ENCODE results near the gene ZNF322.

Gene ZNF322

DNA sequence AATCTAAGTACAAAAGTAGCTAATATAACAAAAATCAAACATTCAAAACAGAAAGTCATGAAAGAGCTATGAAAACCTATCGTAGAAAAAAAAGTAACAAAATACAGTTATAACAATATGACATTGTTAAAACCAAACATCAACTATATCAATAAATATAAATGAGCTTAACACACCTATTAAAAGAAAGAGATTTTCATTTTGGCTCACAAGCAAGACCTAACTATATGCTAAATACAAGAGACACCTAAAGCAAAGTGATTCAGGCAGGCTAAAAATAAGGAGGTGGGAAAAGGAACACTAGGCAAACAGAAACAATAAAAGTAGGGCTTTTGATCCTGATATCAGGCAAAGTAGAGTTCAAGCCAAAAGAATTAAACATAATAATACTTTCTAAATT lies 13.5 kb downstream of the ZNF322 start:
- Mint-ChIP-seq H3K27me3 (no peaks in the 10 kb centered on the region), H3K27ac (no peak overlapping the region), H3K36me3 (peaks cover 60% of the 10 kb centered on the region), H3K4me1 (no peaks in the 10 kb centered on the region), H3K9me3 (peaks cover 49% of the 10 kb centered on the region), H3K4me3 (no peak overlapping the region)
- DNase-seq = no peak
- CTCF ChIA-PET = no interaction called here

- CTCF ChIA-PET = no interaction called here
- H3K27ac Mint-ChIP-seq = no peak overlapping the region
- no peaks in the 10 kb centered on the region for H3K27me3 Mint-ChIP-seq
- peaks cover 60% of the 10 kb centered on the region for H3K36me3 Mint-ChIP-seq
- no peak overlapping the region for H3K4me3 Mint-ChIP-seq
- H3K9me3 Mint-ChIP-seq = peaks cover 58% of the 10 kb centered on the region
- no peaks in the 10 kb centered on the region for H3K4me1 Mint-ChIP-seq
- DNase-seq = no peak
Measured at GRCh38 chr6:26640806-26641205, 18.7 kb downstream of the ZNF322 start.

- Mint-ChIP-seq H3K9me3 (peaks cover 9% of the 10 kb centered on the region), H3K27me3 (no peaks in the 10 kb centered on the region)
- CTCF ChIA-PET = no interaction called here
Measured at GRCh38 chr6:26629359-26629758, 30.2 kb downstream of the ZNF322 start.

GRCh38 chr6:26627843-26628242 lies 31.7 kb downstream of the ZNF322 start:
- Mint-ChIP-seq H3K9me3 (peaks cover 8% of the 10 kb centered on the region), H3K4me3 (no peak overlapping the region), H3K4me1 (no peaks in the 10 kb centered on the region), H3K36me3 (no peaks in the 10 kb centered on the region), H3K27me3 (peaks cover 4% of the 10 kb centered on the region), H3K27ac (no peak overlapping the region)
- CTCF ChIA-PET = no interaction called here
- DNase-seq = no peak

More at GRCh38 chr6:26629359-26629758, 30.2 kb downstream of the ZNF322 start:
- Mint-ChIP-seq H3K27ac (no peak overlapping the region), H3K4me3 (no peak overlapping the region), H3K36me3 (peaks cover 4% of the 10 kb centered on the region), H3K4me1 (no peaks in the 10 kb centered on the region)
- DNase-seq = no peak

- Mint-ChIP-seq H3K4me3 (no peak overlapping the region), H3K27me3 (peaks cover 13% of the 10 kb centered on the region), H3K36me3 (no peaks in the 10 kb centered on the region), H3K4me1 (no peaks in the 10 kb centered on the region), H3K27ac (no peak overlapping the region), H3K9me3 (peaks cover 8% of the 10 kb centered on the region)
- CTCF ChIA-PET = no interaction called here
- no peak for DNase-seq
Measured at GRCh38 chr6:26624557-26624956, 35.0 kb downstream of the ZNF322 start.

DNA sequence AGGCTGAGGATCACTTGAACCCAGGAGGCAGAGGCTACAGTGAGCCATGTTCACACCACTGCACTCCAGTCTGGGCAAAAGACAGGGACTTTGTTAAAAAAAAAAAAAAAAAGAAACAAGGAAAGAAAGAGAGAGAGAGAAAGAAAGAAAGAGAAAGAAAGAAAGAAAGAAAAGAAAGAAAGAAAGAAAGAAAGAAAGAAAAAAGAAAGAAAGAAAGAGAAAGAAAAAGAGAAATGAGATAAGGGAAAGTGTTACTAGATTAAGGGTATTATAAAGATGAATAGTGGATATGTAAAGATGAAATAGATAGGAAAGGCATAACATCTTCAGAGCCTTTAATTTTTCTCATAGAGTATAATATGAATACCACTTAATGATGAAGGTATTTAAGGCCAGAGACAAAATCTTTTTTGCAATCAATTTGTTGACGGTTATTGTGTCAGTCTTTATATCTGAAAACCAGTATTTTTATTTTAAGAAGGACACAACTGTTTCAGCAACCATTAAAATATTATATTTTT lies 36.1 kb downstream of the ZNF322 start:
- DNase-seq = no peak
- Mint-ChIP-seq H3K9me3 (peaks cover 8% of the 10 kb centered on the region), H3K36me3 (no peaks in the 10 kb centered on the region), H3K4me1 (no peaks in the 10 kb centered on the region), H3K4me3 (no peak overlapping the region), H3K27ac (no peak overlapping the region), H3K27me3 (peaks cover 13% of the 10 kb centered on the region)
- CTCF ChIA-PET = no interaction called here

GRCh38 chr6:26613689-26614683 lies 45.6 kb downstream of the ZNF322 start:
- DNase-seq = peak; percentile 46
- Mint-ChIP-seq H3K27ac (no peak overlapping the region), H3K4me3 (peak overlapping the region; percentile 59), H3K9me3 (no peaks in the 10 kb centered on the region), H3K4me1 (peaks cover 24% of the 10 kb centered on the region), H3K27me3 (peaks cover 57% of the 10 kb centered on the region), H3K36me3 (peaks cover 6% of the 10 kb centered on the region)
- CTCF ChIA-PET = no interaction called here

GRCh38 chr6:26613201-26613600 lies 46.3 kb downstream of the ZNF322 start:
- Mint-ChIP-seq H3K4me1 (peaks cover 24% of the 10 kb centered on the region), H3K27ac (no peak overlapping the region), H3K27me3 (peaks cover 57% of the 10 kb centered on the region), H3K9me3 (no peaks in the 10 kb centered on the region), H3K36me3 (peaks cover 6% of the 10 kb centered on the region), H3K4me3 (no peak overlapping the region)
- CTCF ChIA-PET = no interaction called here
- DNase-seq = no peak

DNA sequence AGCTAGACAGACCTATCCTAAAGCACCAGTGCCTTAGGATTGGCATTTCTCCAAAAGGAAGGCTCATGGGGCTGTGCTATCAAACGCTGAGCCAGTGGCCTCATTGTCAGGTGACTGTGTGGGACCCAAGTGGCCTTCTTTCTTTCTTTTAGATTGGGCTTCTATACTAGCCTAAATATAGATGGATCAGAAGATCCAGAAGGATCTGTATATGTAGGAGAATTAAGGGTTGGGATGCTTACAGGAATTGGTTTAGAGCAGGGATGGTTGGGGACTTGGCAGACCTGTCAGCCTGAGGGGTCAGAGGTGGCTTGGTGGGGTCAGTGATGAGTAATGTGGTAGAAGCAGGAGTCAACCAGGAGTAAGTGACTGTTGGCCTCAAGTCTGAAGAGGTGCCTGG lies 47.9 kb downstream of the ZNF322 start:
- H3K27me3 Mint-ChIP-seq = peaks cover 57% of the 10 kb centered on the region
- no peak for DNase-seq
- no peak overlapping the region for H3K4me3 Mint-ChIP-seq
- H3K4me1 Mint-ChIP-seq = peaks cover 33% of the 10 kb centered on the region
- no peaks in the 10 kb centered on the region for H3K9me3 Mint-ChIP-seq
- CTCF ChIA-PET = no interaction called here
- no peak overlapping the region for H3K27ac Mint-ChIP-seq
- peaks cover 6% of the 10 kb centered on the region for H3K36me3 Mint-ChIP-seq

DNA sequence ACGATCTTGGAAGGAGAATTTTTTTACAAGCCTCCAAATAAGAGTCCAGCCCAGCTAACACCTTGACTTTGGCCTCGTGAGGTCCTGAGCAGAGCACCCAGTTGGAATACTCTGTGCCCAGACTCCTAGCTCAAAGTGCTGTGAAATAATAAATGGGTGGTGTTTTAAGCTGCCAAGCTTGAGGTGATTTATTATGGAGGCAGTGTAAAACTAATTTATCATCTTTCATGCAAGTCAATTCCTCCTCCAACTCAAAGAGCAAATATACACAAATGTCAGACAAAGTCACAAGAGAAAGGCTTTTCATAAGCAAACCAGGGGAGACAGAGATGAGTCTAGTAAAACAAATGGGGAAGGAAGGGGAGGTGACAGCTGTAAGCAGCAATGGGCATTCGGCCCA lies 50.1 kb downstream of the ZNF322 start:
- Mint-ChIP-seq H3K27ac (no peak overlapping the region), H3K27me3 (peaks cover 43% of the 10 kb centered on the region), H3K36me3 (no peaks in the 10 kb centered on the region), H3K9me3 (no peaks in the 10 kb centered on the region), H3K4me1 (peaks cover 27% of the 10 kb centered on the region), H3K4me3 (no peak overlapping the region)
- CTCF ChIA-PET = no interaction called here
- DNase-seq = no peak

- DNase-seq = peak; percentile 80
- peak overlapping the region; percentile 12 for H3K4me3 Mint-ChIP-seq
Measured at GRCh38 chr6:26607434-26608230, 51.9 kb downstream of the ZNF322 start.

GRCh38 chr6:26604797-26605196 lies 54.7 kb downstream of the ZNF322 start:
- H3K9me3 Mint-ChIP-seq = no peaks in the 10 kb centered on the region
- H3K27ac Mint-ChIP-seq = no peak overlapping the region
- CTCF ChIA-PET = no interaction called here
- no peak for DNase-seq
- H3K36me3 Mint-ChIP-seq = peaks cover 4% of the 10 kb centered on the region
- H3K4me3 Mint-ChIP-seq = no peak overlapping the region
- H3K27me3 Mint-ChIP-seq = no peaks in the 10 kb centered on the region
- H3K4me1 Mint-ChIP-seq = peaks cover 16% of the 10 kb centered on the region

More at GRCh38 chr6:26607434-26608230, 51.9 kb downstream of the ZNF322 start:
- CTCF ChIA-PET = interaction anchor here (1.3 kb wide), 1 partner anchor 471 kb away, joined by 8 read pairs; no protein-coding TSS in a partner anchor
- H3K27me3 Mint-ChIP-seq = peaks cover 25% of the 10 kb centered on the region
- H3K27ac Mint-ChIP-seq = no peak overlapping the region
- no peaks in the 10 kb centered on the region for H3K36me3 Mint-ChIP-seq
- no peaks in the 10 kb centered on the region for H3K9me3 Mint-ChIP-seq
- peaks cover 12% of the 10 kb centered on the region for H3K4me1 Mint-ChIP-seq

GRCh38 chr6:26604026-26604425 lies 55.5 kb downstream of the ZNF322 start:
- CTCF ChIA-PET = no interaction called here
- no peak overlapping the region for H3K4me3 Mint-ChIP-seq
- DNase-seq = no peak
- H3K4me1 Mint-ChIP-seq = peaks cover 23% of the 10 kb centered on the region
- peaks cover 11% of the 10 kb centered on the region for H3K36me3 Mint-ChIP-seq
- H3K27me3 Mint-ChIP-seq = no peaks in the 10 kb centered on the region
- H3K9me3 Mint-ChIP-seq = no peaks in the 10 kb centered on the region
- no peak overlapping the region for H3K27ac Mint-ChIP-seq

- Mint-ChIP-seq H3K4me1 (peaks cover 30% of the 10 kb centered on the region), H3K27me3 (no peaks in the 10 kb centered on the region), H3K36me3 (peaks cover 21% of the 10 kb centered on the region), H3K9me3 (no peaks in the 10 kb centered on the region), H3K4me3 (no peak overlapping the region), H3K27ac (no peak overlapping the region)
- DNase-seq = no peak
- CTCF ChIA-PET = no interaction called here
Measured at GRCh38 chr6:26602262-26602661, 57.3 kb downstream of the ZNF322 start.
